ENCODE data around the gene NOS3.
A peak's percentile ranks its signal among the peaks of the same experiment; 100 is the strongest.

GRCh38 chr7:151008511-151009323 lies 17.9 kb downstream of the NOS3 start:
- TF ChIP-seq, protein P1, sequence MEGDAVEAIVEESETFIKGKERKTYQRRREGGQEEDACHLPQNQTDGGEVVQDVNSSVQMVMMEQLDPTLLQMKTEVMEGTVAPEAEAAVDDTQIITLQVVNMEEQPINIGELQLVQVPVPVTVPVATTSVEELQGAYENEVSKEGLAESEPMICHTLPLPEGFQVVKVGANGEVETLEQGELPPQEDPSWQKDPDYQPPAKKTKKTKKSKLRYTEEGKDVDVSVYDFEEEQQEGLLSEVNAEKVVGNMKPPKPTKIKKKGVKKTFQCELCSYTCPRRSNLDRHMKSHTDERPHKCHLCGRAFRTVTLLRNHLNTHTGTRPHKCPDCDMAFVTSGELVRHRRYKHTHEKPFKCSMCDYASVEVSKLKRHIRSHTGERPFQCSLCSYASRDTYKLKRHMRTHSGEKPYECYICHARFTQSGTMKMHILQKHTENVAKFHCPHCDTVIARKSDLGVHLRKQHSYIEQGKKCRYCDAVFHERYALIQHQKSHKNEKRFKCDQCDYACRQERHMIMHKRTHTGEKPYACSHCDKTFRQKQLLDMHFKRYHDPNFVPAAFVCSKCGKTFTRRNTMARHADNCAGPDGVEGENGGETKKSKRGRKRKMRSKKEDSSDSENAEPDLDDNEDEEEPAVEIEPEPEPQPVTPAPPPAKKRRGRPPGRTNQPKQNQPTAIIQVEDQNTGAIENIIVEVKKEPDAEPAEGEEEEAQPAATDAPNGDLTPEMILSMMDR (IDR thresholded peaks at IDR 0.05; ENCODE audit: poor library complexity, severe bottlenecking): peak; percentile 27
- TF ChIP-seq EZH2 (IDR thresholded peaks at IDR 0.05; ENCODE audit: borderline replicate concordance, insufficient read depth, low read length, poor library complexity, severe bottlenecking) (no peak), POLR2AphosphoS5 (IDR thresholded peaks at IDR 0.05) (no peak), RAD21 (conservative IDR thresholded peaks at IDR 0.05) (no peak), EP300 (conservative IDR thresholded peaks at IDR 0.05; ENCODE audit: poor library complexity, severe bottlenecking) (no peak), TAF1 (IDR thresholded peaks at IDR 0.05; ENCODE audit: low read depth) (no peak)
- TF ChIP-seq, protein P2, sequence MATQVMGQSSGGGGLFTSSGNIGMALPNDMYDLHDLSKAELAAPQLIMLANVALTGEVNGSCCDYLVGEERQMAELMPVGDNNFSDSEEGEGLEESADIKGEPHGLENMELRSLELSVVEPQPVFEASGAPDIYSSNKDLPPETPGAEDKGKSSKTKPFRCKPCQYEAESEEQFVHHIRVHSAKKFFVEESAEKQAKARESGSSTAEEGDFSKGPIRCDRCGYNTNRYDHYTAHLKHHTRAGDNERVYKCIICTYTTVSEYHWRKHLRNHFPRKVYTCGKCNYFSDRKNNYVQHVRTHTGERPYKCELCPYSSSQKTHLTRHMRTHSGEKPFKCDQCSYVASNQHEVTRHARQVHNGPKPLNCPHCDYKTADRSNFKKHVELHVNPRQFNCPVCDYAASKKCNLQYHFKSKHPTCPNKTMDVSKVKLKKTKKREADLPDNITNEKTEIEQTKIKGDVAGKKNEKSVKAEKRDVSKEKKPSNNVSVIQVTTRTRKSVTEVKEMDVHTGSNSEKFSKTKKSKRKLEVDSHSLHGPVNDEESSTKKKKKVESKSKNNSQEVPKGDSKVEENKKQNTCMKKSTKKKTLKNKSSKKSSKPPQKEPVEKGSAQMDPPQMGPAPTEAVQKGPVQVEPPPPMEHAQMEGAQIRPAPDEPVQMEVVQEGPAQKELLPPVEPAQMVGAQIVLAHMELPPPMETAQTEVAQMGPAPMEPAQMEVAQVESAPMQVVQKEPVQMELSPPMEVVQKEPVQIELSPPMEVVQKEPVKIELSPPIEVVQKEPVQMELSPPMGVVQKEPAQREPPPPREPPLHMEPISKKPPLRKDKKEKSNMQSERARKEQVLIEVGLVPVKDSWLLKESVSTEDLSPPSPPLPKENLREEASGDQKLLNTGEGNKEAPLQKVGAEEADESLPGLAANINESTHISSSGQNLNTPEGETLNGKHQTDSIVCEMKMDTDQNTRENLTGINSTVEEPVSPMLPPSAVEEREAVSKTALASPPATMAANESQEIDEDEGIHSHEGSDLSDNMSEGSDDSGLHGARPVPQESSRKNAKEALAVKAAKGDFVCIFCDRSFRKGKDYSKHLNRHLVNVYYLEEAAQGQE (IDR thresholded peaks at IDR 0.05; ENCODE audit: borderline replicate concordance): no peak
